Adrenal gland (tissue), 12 donors: ENCODE data around the gene KCNJ16. TPM values are rescaled to one million over a fixed set of nuclear protein-coding genes. Genes with fewer than 3 reads are reported as not detected.
A peak's percentile ranks its signal among the peaks of the same experiment; 100 is the strongest.

Experiments used
- DNase-seq, 7 donors: peaks; one replicate each; pipeline ENCODE4 v3.0.0-alpha.2; 2019 to 2020
- H3K27ac ChIP-seq, 5 donors: fragments of 200-600 bp; sonication (generic) in 4 of 5; 1 replicate in 3 of 5; 2 replicates in 2 of 5; pipeline versions ENCODE4 v1.5.1 to v1.8.0; 2016 to 2020; ENCODE audit warnings: mild to moderate bottlenecking in 1 of 5
- H3K27me3 ChIP-seq: fragments of 200-600 bp; 2 replicates; pipeline ENCODE4 v1.8.0; 2021
- H3K36me3 ChIP-seq, 2 donors: fragments of 200-600 bp; replicated peaks in 1 of 2; 1 replicate in 1 of 2; 2 replicates in 1 of 2; pipeline versions ENCODE4 v1.5.1 to v1.8.0; 2018 to 2022
- H3K4me1 ChIP-seq, 2 donors: fragments of 200-600 bp; replicated peaks in 1 of 2; 1 replicate in 1 of 2; 2 replicates in 1 of 2; pipeline versions ENCODE4 v1.5.1 to v1.8.0; 2018 to 2021
- H3K4me3 ChIP-seq, 4 donors: fragments of 200-600 bp; sonication (generic) in 3 of 4; one replicate each; pipeline ENCODE4 v1.5.1; 2016 to 2018
- H3K9me3 ChIP-seq, 3 donors: fragments of 200-600 bp; sonication (generic) in 1 of 3; replicated peaks in 1 of 3; 1 replicate in 2 of 3; 2 replicates in 1 of 3; pipeline versions ENCODE4 v1.5.1 to v1.8.0; 2016 to 2021
- CTCF ChIP-seq, 6 experiments: fragments of 450-650 bp in 4 of 6; fragments of 200-600 bp in 2 of 6; sonication (generic) in 1 of 6; IDR thresholded peaks; 1 replicate in 5 of 6; 2 replicates in 1 of 6; pipeline versions ENCODE4 v1.5.1 to v1.8.0; 2016 to 2021; ENCODE audit warnings: antibody characterized with exemption in 6 of 6, mild to moderate bottlenecking in 2 of 6, moderate library complexity in 1 of 6
- POLR2A ChIP-seq, 2 donors: fragments of 450-650 bp; IDR thresholded peaks; one replicate each; pipeline ENCODE4 v1.6.1; 2017; ENCODE audit warnings: antibody characterized with exemption in 2 of 2, mild to moderate bottlenecking in 2 of 2, moderate library complexity in 1 of 2
- WGBS, 4 donors: extraction: QIAGEN DNeasy Blood & Tissue Kit in 2 of 4; methylation state at CpG; one replicate each; pipeline versions ENCODE4 v1.1.5 to v1.1.7; 2013 to 2017; 5-methylcytosine and 5-hydroxymethylcytosine counted together
- intact Hi-C, 2 donors: fragments of 100-400 bp; cut with DNase I; formaldehyde crosslinking; loops; one replicate each; pipeline versions ENCODE4 v1.14.1 to v1.15.0; 2022 to 2023
- polyA plus RNA-seq, 3 donors: library from polyadenylated mRNA; stranded (reverse); fragments of 200-250 nt in 2 of 3; fragments of 350-450 nt in 1 of 3; fragmentation: Illumina TruSeq in 1 of 3; extraction: RNeasy Lipid Tissue Mini Kit (QIAGEN cat#74804) in 1 of 3; gene quantifications; one replicate each; pipeline ENCODE4 v1.2.3, GENCODE V29; 2013 to 2014
- total RNA-seq, 9 donors: library from RNA; depleted of rRNA in 4 of 9; stranded (reverse); fragments of >200 nt in 4 of 9; fragments of 120-200 nt in 1 of 9; fragmentation: NEBNext Ultra II Directional in 1 of 9; extraction: Animal tissue kit (Norgen Biotek cat#: 25700) in 1 of 9; gene quantifications; one replicate each; pipeline versions ENCODE4 v1.1.0 to v1.2.4, GENCODE V29; 2013 to 2023
- donor health status: healthy with polysubstance abuse.
- donor health status: Bipolar disorder and iron deficiency.
- donor health status: DM: yes; HTN: yes; CAD: no.
- donor health status: DM: no; HTN: no; CAD: no.
- donor health status: DM: no; HTN: no; CAD: no.
- donor health status: DM: yes; HTN: yes; CAD: no.

Gene KCNJ16
- total and polyA plus RNA-seq, 12 donors, result 0.05 to 1.0 (median 0.24) TPM; not detected in 3

GRCh38 chr17:70136131-70136530, 61.1 kb downstream of the KCNJ16 start:
- WGBS, 4 donors, result 91 to 94% (median 92%) methylated on average over 5 of the region's 5 CpGs

GRCh38 chr17:70137451-70138230, 62.6 kb downstream of the KCNJ16 start:
- peaks cover 10 to 17% of the 10 kb centered on the region in 2 donors for H3K4me1 ChIP-seq
- peak; percentile 53 to 78 (median 70) for DNase-seq
- 12 to 20% (median 15%) methylated on average over 9 of the region's 9 CpGs for WGBS, 4 donors
- H3K27me3 ChIP-seq, result no peaks in the 10 kb centered on the region
- no peaks in the 10 kb centered on the region for H3K36me3 ChIP-seq
- peak overlapping the region; percentile 47 to 92 (median 78) for H3K27ac ChIP-seq
- peak overlapping the region in 2 of 4 donors; percentile 13 to 54 for H3K4me3 ChIP-seq
- no peaks in the 10 kb centered on the region for H3K9me3 ChIP-seq
- intact Hi-C loops, result no loop called here
- TF ChIP-seq CTCF (IDR thresholded peaks at IDR 0.05) (no peak), POLR2A (IDR thresholded peaks at IDR 0.05) (peak in 1 of 2 donors; percentile 85)

More at GRCh38 chr17:70136131-70136530, 61.1 kb downstream of the KCNJ16 start:
- TF ChIP-seq POLR2A (IDR thresholded peaks at IDR 0.05) (no peak), CTCF (IDR thresholded peaks at IDR 0.05) (no peak)
- no peak overlapping the region for H3K27ac ChIP-seq
- intact Hi-C loops, result no loop called here
- peaks cover 10 to 17% of the 10 kb centered on the region in 2 donors for H3K4me1 ChIP-seq
- no peak overlapping the region for H3K4me3 ChIP-seq
- no peaks in the 10 kb centered on the region for H3K36me3 ChIP-seq
- H3K27me3 ChIP-seq, result no peaks in the 10 kb centered on the region
- H3K9me3 ChIP-seq, result no peaks in the 10 kb centered on the region
- no peak for DNase-seq

- H3K27me3 ChIP-seq, result no peaks in the 10 kb centered on the region
- H3K4me3 ChIP-seq, result no peak overlapping the region
- DNase-seq, result no peak
- H3K36me3 ChIP-seq, result no peaks in the 10 kb centered on the region
- TF ChIP-seq CTCF (IDR thresholded peaks at IDR 0.05) (no peak), POLR2A (IDR thresholded peaks at IDR 0.05) (no peak)
- no peaks in the 10 kb centered on the region for H3K9me3 ChIP-seq
- peak overlapping the region in 3 of 5 donors; percentile 78 to 92 (median 90) for H3K27ac ChIP-seq
- WGBS, 4 donors, result 74 to 82% (median 81%) methylated on average over 3 of the region's 3 CpGs
- intact Hi-C loops, result no loop called here
- peaks cover 10 to 17% of the 10 kb centered on the region in 2 donors for H3K4me1 ChIP-seq
These were observed 63.4 kb downstream of the KCNJ16 start for GRCh38 chr17:70138291-70138865.

- Histone ChIP-seq H3K27ac (no peak overlapping the region), H3K36me3 (no peaks in the 10 kb centered on the region), H3K27me3 (no peaks in the 10 kb centered on the region), H3K9me3 (no peaks in the 10 kb centered on the region), H3K4me1 (peaks cover 10 to 17% of the 10 kb centered on the region in 2 donors), H3K4me3 (no peak overlapping the region)
- WGBS, 4 donors, result 46 to 56% (median 52%) methylated on average over 3 of the region's 3 CpGs
- intact Hi-C loops, result no loop called here
- no peak for DNase-seq
- TF ChIP-seq CTCF (IDR thresholded peaks at IDR 0.05) (no peak), POLR2A (IDR thresholded peaks at IDR 0.05) (no peak)
These were observed 64.5 kb downstream of the KCNJ16 start for GRCh38 chr17:70139449-70139993.
